Measurements from ENCODE around the gene CYP17A1.
"Not testable (repeated sequence)": the region's sequence is repeated elsewhere in the genome, so short reads cannot be mapped to it uniquely, and the experiment has no call there.

Gene CYP17A1

GRCh38 chr10:102837230-102837721 lies at the start of gene CYP17A1:
Gene CYP17A1, minus strand, starts transcription at chr10:102837413. Its CDS starts 52 bp downstream, at chr10:102837361.
- no peak for DNase-seq

GRCh38 chr10:102880256-102880655 lies 43.0 kb upstream of the CYP17A1 start:
- no peak for DNase-seq

GRCh38 chr10:102878629-102879028 lies 41.4 kb upstream of the CYP17A1 start:
- no peak for DNase-seq

- DNase-seq, result no peak
These were observed 39.5 kb upstream of the CYP17A1 start for GRCh38 chr10:102876747-102877153.

- DNase-seq, result no peak
These were observed 35.0 kb upstream of the CYP17A1 start for GRCh38 chr10:102872163-102872562.

GRCh38 chr10:102870221-102870620 lies 33.0 kb upstream of the CYP17A1 start:
- no peak for DNase-seq

- DNase-seq, result no peak
These were observed 32.3 kb upstream of the CYP17A1 start, which contains the start of gene AS3MT for GRCh38 chr10:102869258-102870198. Gene AS3MT, plus strand, starts transcription at chr10:102869470. Its CDS starts 123 bp downstream, at chr10:102869593.

GRCh38 chr10:102868911-102869257 lies 31.7 kb upstream of the CYP17A1 start:
- DNase-seq, result no peak

- DNase-seq, result no peak
These were observed 28.4 kb upstream of the CYP17A1 start for GRCh38 chr10:102865620-102866019.

- no peak for DNase-seq
These were observed 26.4 kb upstream of the CYP17A1 start for GRCh38 chr10:102863660-102864059.

- DNase-seq, result no peak
These were observed 22.7 kb upstream of the CYP17A1 start for GRCh38 chr10:102859911-102860310.

GRCh38 chr10:102856758-102857424 lies 19.7 kb upstream of the CYP17A1 start:
- DNase-seq, result no peak

- DNase-seq, result not testable (repeated sequence)
These were observed 18.7 kb upstream of the CYP17A1 start for GRCh38 chr10:102855731-102856436.

GRCh38 chr10:102853237-102853636 lies 16.0 kb upstream of the CYP17A1 start:
- not testable (repeated sequence) for DNase-seq

- DNase-seq, result no peak
These were observed 12.9 kb upstream of the CYP17A1 start for GRCh38 chr10:102850025-102850518.

GRCh38 chr10:102845352-102845902 lies 8.2 kb upstream of the CYP17A1 start:
- no peak for DNase-seq

- not testable (repeated sequence) for DNase-seq
These were observed 7.1 kb upstream of the CYP17A1 start for GRCh38 chr10:102844190-102844776.

- DNase-seq, result not testable (repeated sequence)
These were observed 5.9 kb upstream of the CYP17A1 start for GRCh38 chr10:102843139-102843538.

GRCh38 chr10:102841827-102842345 lies 4.7 kb upstream of the CYP17A1 start:
- no peak for DNase-seq

GRCh38 chr10:102838276-102838927 lies 1.2 kb upstream of the CYP17A1 start:
- DNase-seq, result not testable (repeated sequence)

GRCh38 chr10:102835007-102835482 lies 2.2 kb downstream of the CYP17A1 start:
- DNase-seq, result peak; percentile 39
